C4-2B (cell line): Measurements from ENCODE around the gene CASKIN1.

Source experiments
- ZFX ChIP-seq: fragments of 450-650 bp; IDR thresholded peaks from 2 replicates; pipeline ENCODE4 v1.6.1; 2017
- TF ChIP-seq, protein P1 (sequence below): fragments of 450-650 bp; conservative IDR thresholded peaks from 2 replicates; pipeline ENCODE4 v1.5.1; 2017; ENCODE audit warnings: mild to moderate bottlenecking

DNA sequence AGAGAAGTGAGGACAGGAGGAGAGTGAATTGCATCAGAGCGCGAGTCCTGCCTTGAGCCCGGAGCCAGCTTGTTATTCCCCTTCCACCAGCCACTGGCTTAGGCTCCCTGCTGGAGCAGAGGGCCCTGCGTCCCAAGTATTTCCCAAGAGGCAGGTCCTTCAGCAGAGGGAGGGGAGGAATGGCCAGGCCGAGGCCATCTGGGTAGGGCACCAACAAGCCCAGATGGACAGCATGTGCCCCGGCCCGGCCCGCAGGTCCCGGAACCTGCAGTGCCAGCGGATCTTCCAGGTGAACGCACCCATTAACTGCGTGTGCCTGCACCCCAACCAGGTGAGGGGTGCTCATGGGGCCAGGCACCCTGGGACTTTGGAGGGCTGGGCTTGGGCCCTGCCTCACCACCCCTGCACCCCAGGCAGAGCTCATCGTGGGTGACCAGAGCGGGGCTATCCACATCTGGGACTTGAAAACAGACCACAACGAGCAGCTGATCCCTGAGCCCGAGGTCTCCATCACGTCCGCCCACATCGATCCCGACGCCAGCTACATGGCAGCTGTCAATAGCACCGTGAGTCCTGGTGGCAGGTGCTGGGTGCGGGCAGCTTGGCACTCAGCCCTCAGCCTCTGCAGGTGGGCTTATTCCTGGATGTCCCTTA is 10.5 kb upstream of the CASKIN1 start:
- TF ChIP-seq, protein P1, sequence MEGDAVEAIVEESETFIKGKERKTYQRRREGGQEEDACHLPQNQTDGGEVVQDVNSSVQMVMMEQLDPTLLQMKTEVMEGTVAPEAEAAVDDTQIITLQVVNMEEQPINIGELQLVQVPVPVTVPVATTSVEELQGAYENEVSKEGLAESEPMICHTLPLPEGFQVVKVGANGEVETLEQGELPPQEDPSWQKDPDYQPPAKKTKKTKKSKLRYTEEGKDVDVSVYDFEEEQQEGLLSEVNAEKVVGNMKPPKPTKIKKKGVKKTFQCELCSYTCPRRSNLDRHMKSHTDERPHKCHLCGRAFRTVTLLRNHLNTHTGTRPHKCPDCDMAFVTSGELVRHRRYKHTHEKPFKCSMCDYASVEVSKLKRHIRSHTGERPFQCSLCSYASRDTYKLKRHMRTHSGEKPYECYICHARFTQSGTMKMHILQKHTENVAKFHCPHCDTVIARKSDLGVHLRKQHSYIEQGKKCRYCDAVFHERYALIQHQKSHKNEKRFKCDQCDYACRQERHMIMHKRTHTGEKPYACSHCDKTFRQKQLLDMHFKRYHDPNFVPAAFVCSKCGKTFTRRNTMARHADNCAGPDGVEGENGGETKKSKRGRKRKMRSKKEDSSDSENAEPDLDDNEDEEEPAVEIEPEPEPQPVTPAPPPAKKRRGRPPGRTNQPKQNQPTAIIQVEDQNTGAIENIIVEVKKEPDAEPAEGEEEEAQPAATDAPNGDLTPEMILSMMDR = no peak
- no peak for TF ChIP-seq ZFX
